HG03196 (cell line): Measurements from ENCODE around the gene STRN4.
"Not testable (repeated sequence)": the region's sequence is repeated elsewhere in the genome, so short reads cannot be mapped to it uniquely, and the experiment has no call there.

ENCODE experiments used
- ATAC-seq: cut with Tn5 transposase; IDR thresholded peaks from one replicate; pipeline ENCODE4 v1.9.1; 2021; ENCODE audit not compliant: unreplicated experiment

Gene STRN4

GRCh38 chr19:46773018-46773399, 26.8 kb upstream of the STRN4 start:
- ATAC-seq, result no peak

GRCh38 chr19:46772170-46773017, 26.1 kb upstream of the STRN4 start:
- ATAC-seq, result no peak

GRCh38 chr19:46768746-46769145, 22.5 kb upstream of the STRN4 start:
- ATAC-seq, result not testable (repeated sequence)

GRCh38 chr19:46766569-46767317, 20.5 kb upstream of the STRN4 start:
- ATAC-seq, result no peak

GRCh38 chr19:46764817-46765291, 18.6 kb upstream of the STRN4 start:
- ATAC-seq, result no peak

- ATAC-seq, result no peak
These were observed 16.1 kb upstream of the STRN4 start for GRCh38 chr19:46762245-46762890.

- ATAC-seq, result no peak
These were observed 15.2 kb upstream of the STRN4 start for GRCh38 chr19:46761418-46761831.

GRCh38 chr19:46760897-46761296, 14.6 kb upstream of the STRN4 start:
- not testable (repeated sequence) for ATAC-seq

GRCh38 chr19:46760363-46760762, 14.1 kb upstream of the STRN4 start:
- ATAC-seq, result no peak

GRCh38 chr19:46759817-46760333, 13.6 kb upstream of the STRN4 start:
- no peak for ATAC-seq

GRCh38 chr19:46759206-46759605, 13.0 kb upstream of the STRN4 start:
- ATAC-seq, result no peak

- no peak for ATAC-seq
These were observed 10.3 kb upstream of the STRN4 start for GRCh38 chr19:46756544-46756888.

GRCh38 chr19:46755853-46756543, 9.7 kb upstream of the STRN4 start:
- ATAC-seq, result no peak

- no peak for ATAC-seq
These were observed 9.0 kb upstream of the STRN4 start for GRCh38 chr19:46755077-46755852.

GRCh38 chr19:46753420-46754155, 7.3 kb upstream of the STRN4 start:
- no peak for ATAC-seq

- ATAC-seq, result no peak
These were observed 2.3 kb upstream of the STRN4 start for GRCh38 chr19:46748325-46749109.

GRCh38 chr19:46745521-46746280, 549 bp downstream of the STRN4 start, which contains the start of gene FKRP:
Gene FKRP, plus strand, starts transcription at chr19:46746057. Its CDS starts 9,394 bp downstream, at chr19:46755451.
- ATAC-seq, result peak; percentile 38

GRCh38 chr19:46745030-46745429, 1.2 kb downstream of the STRN4 start:
- ATAC-seq, result no peak
